ENCODE results near the gene SMARCD3.

GRCh38 chr7:151238924-151239836 lies 9.3 kb downstream of the SMARCD3 start:
- no peak for TF ChIP-seq CTCF (conservative IDR thresholded peaks at IDR 0.05 in 1 of 2, IDR thresholded peaks at IDR 0.05 in 1 of 2; ENCODE audit: low read depth in 1 of 2, low read length in 2 of 2)
- no peak for TF ChIP-seq EZH2 (IDR thresholded peaks at IDR 0.05; ENCODE audit: low read length, missing control alignments)
